ENCODE measurements around the gene UGCG.
A peak's percentile ranks its signal among the peaks of the same experiment; 100 is the strongest.
"Not testable (repeated sequence)": the region's sequence is repeated elsewhere in the genome, so short reads cannot be mapped to it uniquely, and the experiment has no call there.

The UGCG gene

GRCh38 chr9:111959468-111960359 lies 63.1 kb downstream of the UGCG start:
- Mint-ChIP-seq H3K9me3 (no peaks in the 10 kb centered on the region), H3K27me3 (ENCODE audit: low read depth) (peaks cover 20% of the 10 kb centered on the region), H3K4me1 (ENCODE audit: low read depth) (peaks cover 8% of the 10 kb centered on the region), H3K4me3 (no peak overlapping the region), H3K36me3 (ENCODE audit: low read depth) (no peaks in the 10 kb centered on the region), H3K27ac (no peak overlapping the region)
- DNase-seq (ENCODE audit: low spot score), result no peak

GRCh38 chr9:111960485-111960884 lies 63.9 kb downstream of the UGCG start:
- not testable (repeated sequence) for H3K27ac Mint-ChIP-seq; H3K36me3 Mint-ChIP-seq (ENCODE audit: low read depth); H3K4me1 Mint-ChIP-seq (ENCODE audit: low read depth); H3K9me3 Mint-ChIP-seq; H3K4me3 Mint-ChIP-seq; DNase-seq (ENCODE audit: low spot score)
- H3K27me3 Mint-ChIP-seq (ENCODE audit: low read depth), result peaks cover 20% of the 10 kb centered on the region

DNA sequence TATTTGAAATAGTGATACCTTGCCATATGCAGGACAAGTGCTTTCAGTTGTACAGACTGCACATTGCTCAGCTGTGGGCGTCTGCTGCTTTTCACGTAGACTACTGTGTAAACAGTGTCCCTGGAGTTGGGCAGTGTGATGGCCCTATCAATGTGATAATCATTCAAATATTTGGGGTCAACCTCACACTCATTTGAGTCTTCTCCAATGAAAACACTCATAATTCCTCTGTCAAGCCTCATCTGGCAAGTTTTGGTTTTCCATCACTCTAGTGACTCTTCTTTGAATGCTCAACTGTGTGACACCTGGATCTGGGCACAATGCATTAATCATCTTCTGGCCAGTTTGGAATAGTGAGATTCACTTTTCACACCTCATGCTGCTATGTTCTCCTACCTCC lies 64.4 kb downstream of the UGCG start:
- Mint-ChIP-seq H3K27ac (no peak overlapping the region), H3K27me3 (ENCODE audit: low read depth) (peaks cover 20% of the 10 kb centered on the region), H3K36me3 (ENCODE audit: low read depth) (no peaks in the 10 kb centered on the region), H3K4me3 (no peak overlapping the region), H3K4me1 (ENCODE audit: low read depth) (peaks cover 8% of the 10 kb centered on the region), H3K9me3 (no peaks in the 10 kb centered on the region)
- DNase-seq (ENCODE audit: low spot score), result no peak

- H3K27ac Mint-ChIP-seq, result no peak overlapping the region
- no peak for DNase-seq (ENCODE audit: low spot score)
- H3K4me1 Mint-ChIP-seq (ENCODE audit: low read depth), result peaks cover 8% of the 10 kb centered on the region
- no peak overlapping the region for H3K4me3 Mint-ChIP-seq
- H3K27me3 Mint-ChIP-seq (ENCODE audit: low read depth), result peaks cover 18% of the 10 kb centered on the region
- H3K36me3 Mint-ChIP-seq (ENCODE audit: low read depth), result no peaks in the 10 kb centered on the region
- no peaks in the 10 kb centered on the region for H3K9me3 Mint-ChIP-seq
These were observed 65.0 kb downstream of the UGCG start for GRCh38 chr9:111961575-111961974.

DNA sequence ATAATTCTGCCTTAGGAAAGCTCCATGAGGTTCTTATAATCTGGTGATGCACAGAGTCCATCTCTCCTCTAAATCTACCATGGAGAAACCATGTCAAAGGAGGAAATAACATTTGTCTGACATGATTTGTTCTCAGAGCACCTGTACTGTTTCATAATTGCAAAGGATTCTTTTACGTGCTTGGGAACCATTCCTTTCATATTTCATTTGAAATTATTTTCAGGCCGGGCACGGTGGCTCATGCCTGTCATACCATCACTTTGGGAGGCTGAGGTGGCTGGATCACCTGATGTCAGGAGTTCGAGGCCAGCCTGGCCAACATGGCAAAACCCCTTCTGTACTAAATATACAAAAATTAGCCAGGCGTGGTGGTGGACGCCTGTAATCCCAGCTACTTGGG lies 65.4 kb downstream of the UGCG start:
- peaks cover 18% of the 10 kb centered on the region for H3K27me3 Mint-ChIP-seq (ENCODE audit: low read depth)
- DNase-seq (ENCODE audit: low spot score), result no peak
- H3K4me3 Mint-ChIP-seq, result no peak overlapping the region
- H3K4me1 Mint-ChIP-seq (ENCODE audit: low read depth), result peaks cover 8% of the 10 kb centered on the region
- no peak overlapping the region for H3K27ac Mint-ChIP-seq
- H3K36me3 Mint-ChIP-seq (ENCODE audit: low read depth), result no peaks in the 10 kb centered on the region
- H3K9me3 Mint-ChIP-seq, result no peaks in the 10 kb centered on the region

DNA sequence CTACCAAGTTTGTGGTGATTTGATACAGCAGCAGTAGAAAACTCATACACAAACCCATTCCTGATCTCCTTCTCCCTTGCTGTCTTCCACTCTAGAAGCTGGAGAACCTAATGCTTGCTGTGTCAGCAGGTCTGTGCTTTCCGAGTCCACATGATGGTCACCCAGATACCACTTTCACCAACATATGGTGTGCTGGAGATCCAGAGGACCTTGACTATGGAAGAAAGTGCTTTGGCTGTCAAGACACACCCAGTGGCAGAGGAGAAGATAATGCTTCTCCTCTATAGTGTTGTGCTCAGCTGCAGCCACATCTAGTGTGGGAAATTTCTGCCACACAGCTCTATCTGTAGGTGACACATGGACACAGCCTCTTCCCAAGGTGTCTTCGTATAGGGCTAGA lies 67.4 kb downstream of the UGCG start:
- peaks cover 10% of the 10 kb centered on the region for H3K27me3 Mint-ChIP-seq (ENCODE audit: low read depth)
- H3K27ac Mint-ChIP-seq, result no peak overlapping the region
- no peaks in the 10 kb centered on the region for H3K9me3 Mint-ChIP-seq
- H3K4me3 Mint-ChIP-seq, result no peak overlapping the region
- no peaks in the 10 kb centered on the region for H3K36me3 Mint-ChIP-seq (ENCODE audit: low read depth)
- H3K4me1 Mint-ChIP-seq (ENCODE audit: low read depth), result no peaks in the 10 kb centered on the region
- no peak for DNase-seq (ENCODE audit: low spot score)

GRCh38 chr9:111965566-111966019 lies 69.0 kb downstream of the UGCG start:
- Mint-ChIP-seq H3K27me3 (ENCODE audit: low read depth) (peaks cover 4% of the 10 kb centered on the region), H3K9me3 (no peaks in the 10 kb centered on the region), H3K4me3 (no peak overlapping the region), H3K4me1 (ENCODE audit: low read depth) (no peaks in the 10 kb centered on the region), H3K36me3 (ENCODE audit: low read depth) (no peaks in the 10 kb centered on the region), H3K27ac (no peak overlapping the region)
- peak; percentile 16 for DNase-seq (ENCODE audit: low spot score)

- no peak for DNase-seq (ENCODE audit: low spot score)
- Mint-ChIP-seq H3K4me3 (no peak overlapping the region), H3K36me3 (ENCODE audit: low read depth) (no peaks in the 10 kb centered on the region), H3K4me1 (ENCODE audit: low read depth) (no peaks in the 10 kb centered on the region), H3K27ac (no peak overlapping the region), H3K9me3 (no peaks in the 10 kb centered on the region), H3K27me3 (ENCODE audit: low read depth) (peaks cover 3% of the 10 kb centered on the region)
These were observed 69.6 kb downstream of the UGCG start for GRCh38 chr9:111966124-111966723.

GRCh38 chr9:111966861-111967291 lies 70.3 kb downstream of the UGCG start:
- Mint-ChIP-seq H3K27me3 (ENCODE audit: low read depth) (peaks cover 2% of the 10 kb centered on the region), H3K9me3 (no peaks in the 10 kb centered on the region), H3K27ac (no peak overlapping the region), H3K36me3 (ENCODE audit: low read depth) (no peaks in the 10 kb centered on the region), H3K4me1 (ENCODE audit: low read depth) (no peaks in the 10 kb centered on the region), H3K4me3 (no peak overlapping the region)
- no peak for DNase-seq (ENCODE audit: low spot score)

DNA sequence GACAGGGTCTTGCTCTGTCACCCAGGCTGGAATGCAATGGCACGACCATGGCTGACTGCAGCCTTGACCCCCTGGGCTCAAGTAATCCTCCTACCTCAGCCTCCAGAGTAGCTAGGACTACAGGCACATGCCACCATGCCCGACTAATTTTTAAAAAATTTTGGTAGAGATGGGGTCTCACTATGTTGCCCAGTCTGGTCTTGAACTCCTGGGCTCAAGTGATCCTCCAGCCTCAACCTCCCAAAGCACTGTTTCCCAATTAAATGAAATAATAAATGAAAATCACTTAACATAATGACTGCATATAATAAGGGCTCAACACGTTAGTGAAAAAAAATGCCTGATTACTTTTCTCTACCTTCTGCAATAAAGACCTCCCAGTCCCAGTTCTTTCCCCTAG lies 71.0 kb downstream of the UGCG start:
- H3K27ac Mint-ChIP-seq, result no peak overlapping the region
- no peaks in the 10 kb centered on the region for H3K9me3 Mint-ChIP-seq
- no peak overlapping the region for H3K4me3 Mint-ChIP-seq

GRCh38 chr9:111969061-111969460 lies 72.4 kb downstream of the UGCG start:
- H3K27ac Mint-ChIP-seq, result no peak overlapping the region
- DNase-seq (ENCODE audit: low spot score), result no peak
- H3K4me3 Mint-ChIP-seq, result no peak overlapping the region

More for the DNA sequence above, 71.0 kb downstream of the UGCG start:
- DNase-seq (ENCODE audit: low spot score), result no peak
- H3K27me3 Mint-ChIP-seq (ENCODE audit: low read depth), result peaks cover 6% of the 10 kb centered on the region
- no peaks in the 10 kb centered on the region for H3K36me3 Mint-ChIP-seq (ENCODE audit: low read depth)
- H3K4me1 Mint-ChIP-seq (ENCODE audit: low read depth), result no peaks in the 10 kb centered on the region

GRCh38 chr9:111969622-111970021 lies 73.0 kb downstream of the UGCG start:
- H3K4me3 Mint-ChIP-seq, result no peak overlapping the region
- peaks cover 6% of the 10 kb centered on the region for H3K27me3 Mint-ChIP-seq (ENCODE audit: low read depth)
- no peak for DNase-seq (ENCODE audit: low spot score)
- H3K9me3 Mint-ChIP-seq, result no peaks in the 10 kb centered on the region
- no peak overlapping the region for H3K27ac Mint-ChIP-seq
- no peaks in the 10 kb centered on the region for H3K4me1 Mint-ChIP-seq (ENCODE audit: low read depth)
- H3K36me3 Mint-ChIP-seq (ENCODE audit: low read depth), result no peaks in the 10 kb centered on the region

More at GRCh38 chr9:111969061-111969460, 72.4 kb downstream of the UGCG start:
- Mint-ChIP-seq H3K27me3 (ENCODE audit: low read depth) (peaks cover 6% of the 10 kb centered on the region), H3K36me3 (ENCODE audit: low read depth) (no peaks in the 10 kb centered on the region), H3K9me3 (no peaks in the 10 kb centered on the region), H3K4me1 (ENCODE audit: low read depth) (no peaks in the 10 kb centered on the region)

DNA sequence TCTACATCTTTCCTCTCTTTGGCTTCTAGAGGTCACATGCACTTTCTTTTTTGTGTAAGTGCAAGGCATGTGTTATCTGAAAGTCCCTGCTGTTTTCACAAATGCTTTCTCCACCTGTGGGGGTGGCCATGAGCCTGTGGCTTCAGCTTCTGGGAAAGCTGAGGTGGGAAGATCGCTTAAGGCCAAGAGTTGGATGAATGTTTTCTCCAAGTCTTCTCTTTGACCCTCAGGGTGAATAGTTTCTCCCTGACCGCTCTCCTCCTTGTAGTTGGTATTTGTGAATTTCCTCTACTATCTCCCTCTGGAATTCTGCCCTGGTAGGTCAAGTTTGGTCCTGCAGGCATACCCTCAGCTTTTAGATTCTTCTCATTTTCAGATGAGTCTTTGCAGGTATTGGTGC lies 74.2 kb downstream of the UGCG start:
- Mint-ChIP-seq H3K4me1 (ENCODE audit: low read depth) (no peaks in the 10 kb centered on the region), H3K27me3 (ENCODE audit: low read depth) (peaks cover 6% of the 10 kb centered on the region), H3K36me3 (ENCODE audit: low read depth) (no peaks in the 10 kb centered on the region), H3K4me3 (no peak overlapping the region), H3K27ac (no peak overlapping the region), H3K9me3 (no peaks in the 10 kb centered on the region)
- no peak for DNase-seq (ENCODE audit: low spot score)

- Mint-ChIP-seq H3K36me3 (ENCODE audit: low read depth) (no peaks in the 10 kb centered on the region), H3K4me3 (no peak overlapping the region), H3K4me1 (ENCODE audit: low read depth) (no peaks in the 10 kb centered on the region), H3K27ac (no peak overlapping the region), H3K27me3 (ENCODE audit: low read depth) (peaks cover 6% of the 10 kb centered on the region), H3K9me3 (no peaks in the 10 kb centered on the region)
- DNase-seq (ENCODE audit: low spot score), result no peak
These were observed 77.6 kb downstream of the UGCG start for GRCh38 chr9:111974092-111974681.
